Gastrocnemius medialis (tissue), 4 donors: Measurements from ENCODE around the gene LPCAT2. TPM values are rescaled to one million over a fixed set of nuclear protein-coding genes. Genes with fewer than 3 reads are reported as not detected.

Source experiments
- ATAC-seq, 2 donors: fragments of 150-250 bp; one replicate each; pipeline ENCODE4 v1.9.1; 2016
- DNase-seq, 2 donors: peaks; one replicate each; pipeline ENCODE4 v3.0.0-alpha.2; 2019
- H3K27ac ChIP-seq, 4 donors: fragments of 200-600 bp; sonication (generic); 1 replicate in 1 of 4; 2 replicates in 3 of 4; pipeline ENCODE4 v1.5.1; 2016 to 2018; ENCODE audit warnings: mild to moderate bottlenecking in 2 of 4, moderate library complexity in 1 of 4
- H3K27me3 ChIP-seq, 3 donors: fragments of 200-600 bp; sonication (generic) in 2 of 3; 1 replicate in 1 of 3; 2 replicates in 2 of 3; pipeline versions ENCODE4 v1.5.1 to v1.6.0; 2016 to 2019; ENCODE audit warnings: mild to moderate bottlenecking in 1 of 3, moderate library complexity in 1 of 3
- H3K36me3 ChIP-seq, 2 donors: fragments of 200-600 bp; sonication (generic) in 1 of 2; one replicate each; pipeline ENCODE4 v1.5.1; 2017 to 2018
- H3K4me1 ChIP-seq, 2 donors: fragments of 200-600 bp; sonication (generic) in 1 of 2; one replicate each; pipeline ENCODE4 v1.5.1; 2016 to 2017; ENCODE audit warnings: mild to moderate bottlenecking in 2 of 2
- H3K4me3 ChIP-seq, 4 donors: fragments of 200-600 bp; sonication (generic) in 3 of 4; 1 replicate in 1 of 4; 2 replicates in 3 of 4; pipeline ENCODE4 v1.5.1; 2016 to 2019; ENCODE audit warnings: mild to moderate bottlenecking in 2 of 4
- H3K9me3 ChIP-seq, 3 donors: fragments of 200-600 bp; sonication (generic) in 2 of 3; 1 replicate in 1 of 3; 2 replicates in 2 of 3; pipeline ENCODE4 v1.5.1; 2016 to 2019
- CTCF ChIP-seq, 5 experiments: fragments of 450-650 bp in 3 of 5; fragments of 200-600 bp in 2 of 5; sonication (generic) in 2 of 5; IDR thresholded peaks in 4 of 5; conservative IDR thresholded peaks in 1 of 5; 1 replicate in 4 of 5; 2 replicates in 1 of 5; pipeline ENCODE4 v1.5.1; 2016 to 2019; ENCODE audit warnings: antibody characterized with exemption in 5 of 5, mild to moderate bottlenecking in 3 of 5, moderate library complexity in 3 of 5
- POLR2A ChIP-seq, 2 donors: fragments of 450-650 bp; IDR thresholded peaks; one replicate each; pipeline ENCODE4 v1.6.1; 2017; ENCODE audit warnings: antibody characterized with exemption in 2 of 2, mild to moderate bottlenecking in 2 of 2, moderate library complexity in 2 of 2
- in situ Hi-C, 4 donors: fragments of 200-750 bp; cut with MboI; loops; one replicate each; pipeline versions ENCODE4 v1.15.0 to v1.8.0; 2017; ENCODE audit warnings: low sequenced_read_pairs in 4 of 4
- intact Hi-C: fragments of 100-400 bp; cut with DNase I; formaldehyde crosslinking; loops from one replicate; pipeline ENCODE4 v1.15.1; 2023; ENCODE audit warnings: low total_unique reads
- total RNA-seq, 4 donors: library from RNA; depleted of rRNA; stranded (reverse); fragments of >200 nt; gene quantifications; one replicate each; pipeline versions ENCODE4 v1.1.0 to v1.2.3, GENCODE V29; 2016

The LPCAT2 gene
- total RNA-seq, 4 donors from 2014 or later: 1.2 to 6.7 (median 4.7) TPM

- no peak for TF ChIP-seq POLR2A (IDR thresholded peaks at IDR 0.05)
- no peak for TF ChIP-seq CTCF (IDR thresholded peaks at IDR 0.05 in 4 of 5, conservative IDR thresholded peaks at IDR 0.05 in 1 of 5)
- intact Hi-C loops (no loop called here), in situ Hi-C loops (no loop called here)
- H3K4me1 ChIP-seq: peaks cover 0 to 4% of the 10 kb centered on the region in 2 donors
- no peak overlapping the region for H3K27ac ChIP-seq
- H3K9me3 ChIP-seq: no peaks in the 10 kb centered on the region
- no peaks in the 10 kb centered on the region for H3K36me3 ChIP-seq
- ATAC-seq (no peak), DNase-seq (no peak)
- no peak overlapping the region for H3K4me3 ChIP-seq
- no peaks in the 10 kb centered on the region for H3K27me3 ChIP-seq
These were observed 59.3 kb downstream of the LPCAT2 start for GRCh38 chr16:55568207-55568606.

GRCh38 chr16:55569025-55569424 is 60.2 kb downstream of the LPCAT2 start:
- ATAC-seq (no peak), DNase-seq (no peak)
- no peak for TF ChIP-seq POLR2A (IDR thresholded peaks at IDR 0.05)
- no peak for TF ChIP-seq CTCF (IDR thresholded peaks at IDR 0.05 in 4 of 5, conservative IDR thresholded peaks at IDR 0.05 in 1 of 5)
- H3K4me3 ChIP-seq: no peak overlapping the region
- no peaks in the 10 kb centered on the region for H3K36me3 ChIP-seq
- no peaks in the 10 kb centered on the region for H3K9me3 ChIP-seq
- H3K4me1 ChIP-seq: peaks cover 0 to 4% of the 10 kb centered on the region in 2 donors
- H3K27ac ChIP-seq: no peak overlapping the region
- no peaks in the 10 kb centered on the region for H3K27me3 ChIP-seq
- in situ Hi-C loops (no loop called here), intact Hi-C loops (no loop called here)

GRCh38 chr16:55570159-55570558 is 61.3 kb downstream of the LPCAT2 start:
- H3K36me3 ChIP-seq: no peaks in the 10 kb centered on the region
- H3K4me1 ChIP-seq: peaks cover 0 to 4% of the 10 kb centered on the region in 2 donors
- no peaks in the 10 kb centered on the region for H3K27me3 ChIP-seq
- DNase-seq (no peak), ATAC-seq (no peak)
- no peak overlapping the region for H3K27ac ChIP-seq
- no peak overlapping the region for H3K4me3 ChIP-seq
- intact Hi-C loops (no loop called here), in situ Hi-C loops (no loop called here)
- H3K9me3 ChIP-seq: no peaks in the 10 kb centered on the region
- no peak for TF ChIP-seq CTCF (IDR thresholded peaks at IDR 0.05 in 4 of 5, conservative IDR thresholded peaks at IDR 0.05 in 1 of 5)
- TF ChIP-seq POLR2A (IDR thresholded peaks at IDR 0.05): no peak

GRCh38 chr16:55571191-55571897 is 62.5 kb downstream of the LPCAT2 start:
- no peak for ATAC-seq

More at GRCh38 chr16:55571191-55571897, 62.5 kb downstream of the LPCAT2 start:
- H3K27ac ChIP-seq: no peak overlapping the region
- intact Hi-C loops: no loop called here
- peaks cover 0 to 4% of the 10 kb centered on the region in 2 donors for H3K4me1 ChIP-seq
- no peak for DNase-seq
- H3K36me3 ChIP-seq: no peaks in the 10 kb centered on the region
- in situ Hi-C loops: no loop called here
- no peak for TF ChIP-seq POLR2A (IDR thresholded peaks at IDR 0.05)
- TF ChIP-seq CTCF (IDR thresholded peaks at IDR 0.05 in 4 of 5, conservative IDR thresholded peaks at IDR 0.05 in 1 of 5): no peak
- H3K4me3 ChIP-seq: no peak overlapping the region
- no peaks in the 10 kb centered on the region for H3K9me3 ChIP-seq
- no peaks in the 10 kb centered on the region for H3K27me3 ChIP-seq
